ENCODE measurements around the gene GANC.
"Not testable (repeated sequence)": the region's sequence is repeated elsewhere in the genome, so short reads cannot be mapped to it uniquely, and the experiment has no call there.

GANC gene

GRCh38 chr15:42331235-42331634, 58.2 kb downstream of the GANC start:
- Mint-ChIP-seq H3K27me3 (no peaks in the 10 kb centered on the region), H3K9me3 (peaks cover 11% of the 10 kb centered on the region)

GRCh38 chr15:42332331-42332730, 59.3 kb downstream of the GANC start:
- ATAC-seq (replicated peaks; ENCODE audit: extremely low read depth, poor library complexity, severe bottlenecking) (no peak), DNase-seq (ENCODE audit: low spot score in 2 of 2) (no peak)
- no peaks in the 10 kb centered on the region for H3K27me3 Mint-ChIP-seq

More at GRCh38 chr15:42331235-42331634, 58.2 kb downstream of the GANC start:
- Mint-ChIP-seq H3K4me1 (no peaks in the 10 kb centered on the region), H3K4me3 (no peak overlapping the region), H3K36me3 (ENCODE audit: insufficient read depth) (peaks cover 10% of the 10 kb centered on the region), H3K27ac (ENCODE audit: low read depth) (no peak overlapping the region)
- DNase-seq (ENCODE audit: low spot score in 2 of 2), result no peak
- no peak for ATAC-seq (replicated peaks; ENCODE audit: extremely low read depth, poor library complexity, severe bottlenecking)

GRCh38 chr15:42335074-42335473, 62.1 kb downstream of the GANC start:
- peaks cover 5% of the 10 kb centered on the region for H3K36me3 Mint-ChIP-seq (ENCODE audit: insufficient read depth)
- no peaks in the 10 kb centered on the region for H3K27me3 Mint-ChIP-seq
- DNase-seq (ENCODE audit: low spot score in 2 of 2), result no peak
- peaks cover 11% of the 10 kb centered on the region for H3K9me3 Mint-ChIP-seq
- H3K4me3 Mint-ChIP-seq, result no peak overlapping the region
- no peak for ATAC-seq (replicated peaks; ENCODE audit: extremely low read depth, poor library complexity, severe bottlenecking)
- H3K27ac Mint-ChIP-seq (ENCODE audit: low read depth), result no peak overlapping the region
- no peaks in the 10 kb centered on the region for H3K4me1 Mint-ChIP-seq

More at GRCh38 chr15:42332331-42332730, 59.3 kb downstream of the GANC start:
- Mint-ChIP-seq H3K4me1 (no peaks in the 10 kb centered on the region), H3K27ac (ENCODE audit: low read depth) (no peak overlapping the region), H3K36me3 (ENCODE audit: insufficient read depth) (peaks cover 8% of the 10 kb centered on the region), H3K4me3 (no peak overlapping the region), H3K9me3 (peaks cover 11% of the 10 kb centered on the region)

GRCh38 chr15:42336650-42337049, 63.6 kb downstream of the GANC start:
- H3K27me3 Mint-ChIP-seq; H3K4me1 Mint-ChIP-seq; H3K4me3 Mint-ChIP-seq; H3K36me3 Mint-ChIP-seq (ENCODE audit: insufficient read depth); ATAC-seq (replicated peaks; ENCODE audit: extremely low read depth, poor library complexity, severe bottlenecking); H3K27ac Mint-ChIP-seq (ENCODE audit: low read depth); DNase-seq (ENCODE audit: low spot score in 2 of 2): not testable (repeated sequence)
- peaks cover 11% of the 10 kb centered on the region for H3K9me3 Mint-ChIP-seq

- H3K9me3 Mint-ChIP-seq, result peaks cover 11% of the 10 kb centered on the region
- not testable (repeated sequence) for H3K4me3 Mint-ChIP-seq; H3K27ac Mint-ChIP-seq (ENCODE audit: low read depth); H3K4me1 Mint-ChIP-seq; H3K27me3 Mint-ChIP-seq; ATAC-seq (replicated peaks; ENCODE audit: extremely low read depth, poor library complexity, severe bottlenecking); H3K36me3 Mint-ChIP-seq (ENCODE audit: insufficient read depth); DNase-seq (ENCODE audit: low spot score in 2 of 2)
These were observed 64.1 kb downstream of the GANC start for GRCh38 chr15:42337104-42337503.

- Mint-ChIP-seq H3K36me3 (ENCODE audit: insufficient read depth) (peaks cover 8% of the 10 kb centered on the region), H3K27me3 (no peaks in the 10 kb centered on the region), H3K4me3 (no peak overlapping the region), H3K9me3 (peaks cover 11% of the 10 kb centered on the region), H3K4me1 (no peaks in the 10 kb centered on the region), H3K27ac (ENCODE audit: low read depth) (no peak overlapping the region)
- no peak for ATAC-seq (replicated peaks; ENCODE audit: extremely low read depth, poor library complexity, severe bottlenecking)
- DNase-seq (ENCODE audit: low spot score in 2 of 2), result no peak
These were observed 65.5 kb downstream of the GANC start for GRCh38 chr15:42338500-42338899.

GRCh38 chr15:42343596-42344232, 70.7 kb downstream of the GANC start:
- Mint-ChIP-seq H3K9me3 (no peaks in the 10 kb centered on the region), H3K4me1 (no peaks in the 10 kb centered on the region)

GRCh38 chr15:42344763-42345162, 71.8 kb downstream of the GANC start:
- H3K4me3 Mint-ChIP-seq, result no peak overlapping the region
- H3K27ac Mint-ChIP-seq (ENCODE audit: low read depth), result peak overlapping the region; percentile 4
- ATAC-seq (replicated peaks; ENCODE audit: extremely low read depth, poor library complexity, severe bottlenecking), result no peak
- H3K36me3 Mint-ChIP-seq (ENCODE audit: insufficient read depth), result peaks cover 9% of the 10 kb centered on the region
- H3K9me3 Mint-ChIP-seq, result no peaks in the 10 kb centered on the region
- H3K27me3 Mint-ChIP-seq, result no peaks in the 10 kb centered on the region
- DNase-seq (ENCODE audit: low spot score in 2 of 2), result no peak
- H3K4me1 Mint-ChIP-seq, result no peaks in the 10 kb centered on the region

More at GRCh38 chr15:42343596-42344232, 70.7 kb downstream of the GANC start:
- no peak overlapping the region for H3K27ac Mint-ChIP-seq (ENCODE audit: low read depth)
- H3K27me3 Mint-ChIP-seq, result no peaks in the 10 kb centered on the region
- ATAC-seq (replicated peaks; ENCODE audit: extremely low read depth, poor library complexity, severe bottlenecking), result no peak
- no peak for DNase-seq (ENCODE audit: low spot score in 2 of 2)
- peaks cover 8% of the 10 kb centered on the region for H3K36me3 Mint-ChIP-seq (ENCODE audit: insufficient read depth)
- H3K4me3 Mint-ChIP-seq, result no peak overlapping the region

GRCh38 chr15:42345504-42345903, 72.5 kb downstream of the GANC start:
- Mint-ChIP-seq H3K36me3 (ENCODE audit: insufficient read depth) (peaks cover 11% of the 10 kb centered on the region), H3K4me1 (no peaks in the 10 kb centered on the region), H3K27ac (ENCODE audit: low read depth) (peak overlapping the region; percentile 4), H3K27me3 (no peaks in the 10 kb centered on the region), H3K4me3 (no peak overlapping the region), H3K9me3 (no peaks in the 10 kb centered on the region)
- no peak for DNase-seq (ENCODE audit: low spot score in 2 of 2)
- ATAC-seq (replicated peaks; ENCODE audit: extremely low read depth, poor library complexity, severe bottlenecking), result no peak

- Mint-ChIP-seq H3K4me3 (no peak overlapping the region), H3K36me3 (ENCODE audit: insufficient read depth) (peaks cover 25% of the 10 kb centered on the region), H3K27ac (ENCODE audit: low read depth) (no peak overlapping the region), H3K9me3 (no peaks in the 10 kb centered on the region), H3K27me3 (no peaks in the 10 kb centered on the region), H3K4me1 (no peaks in the 10 kb centered on the region)
- ATAC-seq (replicated peaks; ENCODE audit: extremely low read depth, poor library complexity, severe bottlenecking) (no peak), DNase-seq (ENCODE audit: low spot score in 2 of 2) (no peak)
These were observed 75.1 kb downstream of the GANC start for GRCh38 chr15:42348083-42348482.

- DNase-seq (ENCODE audit: low spot score in 2 of 2) (no peak), ATAC-seq (replicated peaks; ENCODE audit: extremely low read depth, poor library complexity, severe bottlenecking) (no peak)
- no peaks in the 10 kb centered on the region for H3K27me3 Mint-ChIP-seq
- H3K4me1 Mint-ChIP-seq, result no peaks in the 10 kb centered on the region
- peaks cover 23% of the 10 kb centered on the region for H3K36me3 Mint-ChIP-seq (ENCODE audit: insufficient read depth)
- H3K9me3 Mint-ChIP-seq, result no peaks in the 10 kb centered on the region
- no peak overlapping the region for H3K27ac Mint-ChIP-seq (ENCODE audit: low read depth)
- H3K4me3 Mint-ChIP-seq, result no peak overlapping the region
These were observed 76.2 kb downstream of the GANC start for GRCh38 chr15:42349186-42349585.

- ATAC-seq (replicated peaks; ENCODE audit: extremely low read depth, poor library complexity, severe bottlenecking) (no peak), DNase-seq (ENCODE audit: low spot score in 2 of 2) (no peak)
- H3K27me3 Mint-ChIP-seq, result no peaks in the 10 kb centered on the region
- H3K27ac Mint-ChIP-seq (ENCODE audit: low read depth), result no peak overlapping the region
- H3K36me3 Mint-ChIP-seq (ENCODE audit: insufficient read depth), result peaks cover 23% of the 10 kb centered on the region
- H3K4me1 Mint-ChIP-seq, result no peaks in the 10 kb centered on the region
- H3K9me3 Mint-ChIP-seq, result no peaks in the 10 kb centered on the region
- H3K4me3 Mint-ChIP-seq, result no peak overlapping the region
These were observed 79.4 kb downstream of the GANC start for GRCh38 chr15:42352401-42352800.

- no peak for ATAC-seq (replicated peaks; ENCODE audit: extremely low read depth, poor library complexity, severe bottlenecking)
- H3K4me3 Mint-ChIP-seq, result no peak overlapping the region
These were observed 80.1 kb downstream of the GANC start for GRCh38 chr15:42353061-42353460.

More at GRCh38 chr15:42353061-42353460, 80.1 kb downstream of the GANC start:
- H3K27ac Mint-ChIP-seq (ENCODE audit: low read depth), result no peak overlapping the region
- H3K4me1 Mint-ChIP-seq, result no peaks in the 10 kb centered on the region
- DNase-seq (ENCODE audit: low spot score in 2 of 2), result no peak
- H3K9me3 Mint-ChIP-seq, result no peaks in the 10 kb centered on the region
- no peaks in the 10 kb centered on the region for H3K27me3 Mint-ChIP-seq
- peaks cover 21% of the 10 kb centered on the region for H3K36me3 Mint-ChIP-seq (ENCODE audit: insufficient read depth)

Data from central memory CD8-positive, alpha-beta T cell (primary cell).